Measurements from ENCODE around the gene SLC24A4.

GRCh38 chr14:92549859-92550230 lies 226.9 kb downstream of the SLC24A4 start:
- TF ChIP-seq ZNF274 (IDR thresholded peaks at IDR 0.05; ENCODE audit: low read depth, low read length): no peak
- no peak for TF ChIP-seq EZH2 (IDR thresholded peaks at IDR 0.05)
- no peak for TF ChIP-seq POLR2AphosphoS5 (IDR thresholded peaks at IDR 0.05; ENCODE audit: low read depth, low read length)
- TF ChIP-seq CTCF (IDR thresholded peaks at IDR 0.05 in 2 of 3, conservative IDR thresholded peaks at IDR 0.05 in 1 of 3; ENCODE audit: borderline replicate concordance in 1 of 3, insufficient read depth in 1 of 3, low read depth in 2 of 3, low read length in 2 of 3): no peak
- TF ChIP-seq EZH2phosphoT487 (IDR thresholded peaks at IDR 0.05; ENCODE audit: borderline replicate concordance): no peak
- TF ChIP-seq MAX (IDR thresholded peaks at IDR 0.05): no peak
- no peak for TF ChIP-seq CBX3 (IDR thresholded peaks at IDR 0.05; ENCODE audit: low read depth)
- no peak for TF ChIP-seq RAD21 (IDR thresholded peaks at IDR 0.05; ENCODE audit: low read depth)
- TF ChIP-seq REST (IDR thresholded peaks at IDR 0.05; ENCODE audit: low read depth): no peak
